ENCODE data around the gene NSA2.
"Not testable (repeated sequence)": the region's sequence is repeated elsewhere in the genome, so short reads cannot be mapped to it uniquely, and the experiment has no call there.

Gene NSA2

GRCh38 chr5:74766849-74767578 is at the start of gene NSA2, which contains the start of gene GFM2:
Gene NSA2, plus strand, starts transcription at chr5:74767249. Its CDS starts 112 bp downstream, at chr5:74767361.
Gene GFM2, minus strand, starts transcription at chr5:74767117. Its CDS starts 3,375 bp downstream, at chr5:74763742.
- peak; percentile 92 for DNase-seq

DNA sequence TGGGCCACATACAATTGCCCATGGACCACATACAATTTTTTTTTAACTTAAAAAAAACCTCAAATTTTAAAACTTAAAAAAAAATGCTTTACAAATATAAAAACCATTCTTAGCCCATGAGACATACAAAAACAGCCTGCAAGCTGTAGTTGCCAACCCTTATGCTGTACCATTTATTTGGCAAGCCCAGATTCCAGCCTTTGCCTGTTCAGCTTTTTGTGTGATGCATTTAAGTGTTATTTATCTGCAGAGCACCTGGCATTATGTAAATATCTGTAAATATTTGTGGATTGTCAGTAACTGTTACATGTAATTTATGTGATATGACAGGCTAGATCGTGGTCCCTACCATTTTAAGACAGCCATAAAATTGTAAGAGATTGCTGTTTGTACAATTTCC is 49.5 kb upstream of the NSA2 start:
- no peak for DNase-seq

DNA sequence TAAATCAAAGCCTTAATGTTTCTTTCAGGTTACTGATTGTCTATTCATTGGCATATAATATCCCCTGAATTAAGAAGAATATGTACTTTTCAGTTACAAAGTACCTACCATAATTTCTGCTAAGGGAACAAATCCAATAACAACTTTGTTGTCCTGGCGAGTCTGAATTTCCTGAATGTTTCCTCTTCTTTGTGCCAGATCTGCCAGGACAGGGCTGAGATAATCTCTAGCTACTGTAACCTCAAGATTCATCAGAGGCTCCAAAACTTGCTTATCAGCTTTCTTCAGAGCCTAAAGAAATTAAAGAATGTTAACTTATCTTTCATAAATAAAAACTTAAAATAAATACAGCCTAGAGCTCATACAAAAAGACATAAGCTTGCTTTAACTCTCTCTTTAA is 44.8 kb upstream of the NSA2 start:
- DNase-seq, result no peak

GRCh38 chr5:74725331-74725730 is 41.7 kb upstream of the NSA2 start:
- no peak for DNase-seq

- DNase-seq, result no peak
Measured at GRCh38 chr5:74736759-74737158, 30.3 kb upstream of the NSA2 start.

GRCh38 chr5:74738406-74738805 is 28.6 kb upstream of the NSA2 start:
- DNase-seq, result no peak

DNA sequence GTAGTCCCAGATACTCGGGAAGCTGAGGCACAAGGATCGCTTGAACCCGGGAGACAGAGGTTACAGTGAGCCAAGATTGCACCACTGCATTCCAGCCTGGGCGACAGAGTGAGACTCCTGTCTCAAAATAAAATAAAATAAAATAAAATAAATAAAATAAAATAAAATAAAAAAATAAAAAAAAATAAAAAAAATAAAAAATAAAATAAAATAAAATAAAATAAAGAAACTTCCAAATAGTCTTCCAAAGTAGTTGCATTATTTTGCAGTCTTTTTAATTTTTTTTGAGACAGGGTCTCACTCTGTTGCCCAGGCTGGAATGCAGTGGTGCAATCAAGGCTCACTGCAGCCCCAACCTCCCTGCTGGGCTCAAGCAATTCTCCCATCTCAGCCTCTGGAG is 18.3 kb upstream of the NSA2 start:
- DNase-seq, result not testable (repeated sequence)

DNA sequence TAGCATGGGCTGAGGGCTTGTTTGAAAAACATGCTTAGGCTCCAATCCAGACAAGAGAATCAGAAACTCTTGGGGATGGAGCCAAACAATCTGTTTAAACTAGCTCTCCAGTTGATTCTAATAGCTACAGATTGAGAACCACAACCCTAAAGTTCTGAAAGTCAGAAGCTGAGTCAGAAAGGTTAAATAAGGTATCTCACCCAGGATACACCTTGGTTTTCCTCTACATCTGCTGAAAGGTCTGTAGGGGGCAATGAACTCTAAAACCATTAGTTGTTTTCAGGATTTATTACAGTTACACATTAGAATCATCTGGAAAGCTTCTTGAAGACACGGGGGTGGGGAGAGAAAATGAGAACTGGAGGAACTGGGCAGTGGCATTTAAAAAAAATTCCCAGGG is 5.8 kb upstream of the NSA2 start:
- no peak for DNase-seq

- peak; percentile 42 for DNase-seq
Measured at GRCh38 chr5:74762599-74762998, 4.5 kb upstream of the NSA2 start.

GRCh38 chr5:74763504-74763903 is 3.5 kb upstream of the NSA2 start:
- no peak for DNase-seq

GRCh38 chr5:74765201-74765600 is 1.8 kb upstream of the NSA2 start:
- no peak for DNase-seq

DNA sequence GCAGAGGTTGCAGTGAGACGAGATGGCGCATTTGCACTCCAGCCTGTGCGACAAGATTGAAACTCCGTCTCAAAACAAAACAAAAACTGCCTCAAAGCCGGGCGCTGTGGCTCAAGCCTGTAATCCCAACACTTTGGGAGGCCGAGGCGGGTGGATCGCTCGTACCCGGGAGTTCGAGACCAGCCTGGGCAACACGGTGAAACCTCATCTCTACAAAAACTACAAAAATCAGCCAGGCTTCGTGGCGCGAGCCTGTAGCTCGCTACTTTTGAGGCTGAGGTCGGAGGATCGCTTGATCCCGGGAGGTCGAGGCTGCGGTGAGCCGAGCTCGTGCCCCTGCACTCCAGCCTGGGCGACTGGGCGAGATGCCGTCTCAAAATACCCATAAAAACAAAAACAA is 1.1 kb upstream of the NSA2 start:
- no peak for DNase-seq

GRCh38 chr5:74766418-74766848 is 616 bp upstream of the NSA2 start:
- DNase-seq, result no peak

DNA sequence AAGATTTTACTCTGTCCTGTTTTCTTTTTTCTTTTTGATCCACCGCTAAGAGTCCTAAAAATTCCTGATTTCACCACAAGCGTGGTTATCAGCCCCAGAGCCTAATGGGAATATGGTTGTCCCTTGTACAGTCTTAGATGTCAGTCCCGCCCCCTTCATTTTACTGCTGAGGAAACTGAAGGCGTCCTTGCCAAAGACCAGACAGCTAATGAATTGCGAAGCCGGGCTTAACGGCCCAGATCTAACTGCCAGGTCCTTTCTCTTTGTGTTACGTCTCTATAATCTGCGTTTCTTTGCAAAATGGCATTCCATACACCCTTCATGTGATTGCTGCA is 497 bp downstream of the NSA2 start:
- no peak for DNase-seq

GRCh38 chr5:74772359-74772758 is 5.3 kb downstream of the NSA2 start:
- no peak for DNase-seq

- DNase-seq, result no peak
Measured at GRCh38 chr5:74778609-74779008, 11.6 kb downstream of the NSA2 start.

- DNase-seq, result no peak
Measured at GRCh38 chr5:74786851-74787250, 19.8 kb downstream of the NSA2 start.

GRCh38 chr5:74787424-74787823 is 20.4 kb downstream of the NSA2 start:
- no peak for DNase-seq

GRCh38 chr5:74791669-74792068 is 24.6 kb downstream of the NSA2 start:
- DNase-seq, result not testable (repeated sequence)

DNA sequence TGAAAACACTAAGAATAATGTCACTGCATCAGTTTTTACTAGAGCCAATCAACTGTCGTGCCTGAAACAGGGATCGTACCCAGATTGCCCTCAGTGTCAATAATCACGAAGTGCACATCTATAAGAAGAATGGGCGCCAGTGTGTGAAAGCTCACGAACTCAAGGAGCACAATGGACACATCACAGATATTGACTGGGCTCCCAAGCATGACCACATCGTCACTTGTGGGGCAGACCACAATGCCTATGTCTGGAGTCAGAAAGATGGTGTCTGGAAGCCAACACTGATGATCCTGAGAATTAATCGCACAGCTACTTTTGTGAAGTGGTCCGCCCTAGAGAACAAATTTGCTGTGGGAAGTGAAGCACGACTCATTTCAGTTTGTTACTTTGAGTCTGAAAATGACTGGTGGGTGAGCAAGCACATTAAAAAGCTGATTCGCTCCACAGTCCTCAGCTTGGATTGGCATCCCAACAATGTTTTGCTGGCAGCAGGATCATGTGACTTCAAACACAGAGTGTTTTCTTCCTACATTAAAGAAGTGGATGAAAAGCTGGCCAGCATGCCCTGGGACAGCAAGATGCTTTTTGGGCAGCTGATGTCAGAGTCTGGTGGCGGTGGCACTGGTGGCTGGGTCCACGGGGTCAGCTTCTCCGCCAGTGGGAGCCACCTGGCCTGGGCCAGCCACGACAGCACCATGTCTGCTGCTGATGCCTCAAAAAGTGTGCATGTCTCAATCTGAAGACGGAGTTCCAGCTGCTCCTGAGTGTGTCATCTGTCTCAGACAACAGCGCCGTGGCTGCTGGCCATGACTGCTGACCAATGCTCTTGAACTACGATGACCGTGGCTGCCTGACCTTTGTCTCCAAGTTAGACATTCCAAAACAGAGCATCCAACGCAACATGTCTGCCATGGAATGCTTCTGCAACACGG is 32.2 kb downstream of the NSA2 start:
- DNase-seq, result no peak

- DNase-seq, result no peak
Measured at GRCh38 chr5:74801197-74801596, 34.1 kb downstream of the NSA2 start.

GRCh38 chr5:74801941-74802340 is 34.9 kb downstream of the NSA2 start:
- DNase-seq, result no peak

DNA sequence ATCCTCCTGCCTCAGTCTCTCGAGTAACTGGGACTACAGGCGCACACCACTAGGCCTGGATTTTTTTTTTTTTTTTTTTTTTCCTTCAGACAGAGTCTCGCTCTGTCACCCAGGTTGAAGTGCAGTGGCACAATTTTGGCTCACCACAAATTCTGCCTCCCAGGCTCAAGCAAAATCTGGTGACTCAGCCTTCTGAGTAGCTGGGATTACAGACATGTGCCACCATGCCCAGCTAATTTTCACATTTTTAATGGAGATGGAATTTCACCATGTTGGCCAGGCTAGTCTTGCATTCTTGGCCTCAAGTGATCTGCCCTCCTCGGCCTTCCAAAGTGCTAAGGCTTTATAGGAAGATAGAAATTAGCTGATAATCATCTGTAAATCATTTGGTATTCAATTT is 43.9 kb downstream of the NSA2 start:
- DNase-seq, result no peak

GRCh38 chr5:74816875-74817274 is 49.8 kb downstream of the NSA2 start:
- DNase-seq, result no peak
